SW 1271 (cell line): ENCODE results near the gene PLCB4.

Experiments used
- DNase-seq, 2 experiments: peaks; one replicate each; lab custom pipeline; 2025; lab: John Stamatoyannopoulos, UW

PLCB4 gene

DNA sequence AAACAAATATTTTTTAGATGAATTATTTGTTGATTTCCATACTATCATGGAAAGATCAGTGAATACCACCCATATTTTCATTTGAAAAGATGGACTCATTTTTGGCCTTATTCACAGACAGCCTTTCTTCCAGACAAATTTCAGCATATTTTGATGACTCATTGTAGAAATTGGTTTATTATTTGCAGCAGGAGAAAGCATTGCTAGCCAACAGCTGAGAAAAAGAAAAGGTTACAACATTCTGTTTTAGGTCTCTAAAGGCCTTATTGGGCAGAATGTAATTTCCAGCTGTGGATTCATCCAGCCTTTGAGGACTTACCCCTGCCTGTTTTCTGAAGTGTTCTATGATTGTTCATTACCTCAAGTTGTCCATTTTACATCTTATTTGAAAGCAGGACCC, 201.9 kb downstream of the PLCB4 start:
- DNase-seq: no peak

- no peak for DNase-seq
Measured at GRCh38 chr20:9276966-9277468, 208.1 kb downstream of the PLCB4 start.

DNA sequence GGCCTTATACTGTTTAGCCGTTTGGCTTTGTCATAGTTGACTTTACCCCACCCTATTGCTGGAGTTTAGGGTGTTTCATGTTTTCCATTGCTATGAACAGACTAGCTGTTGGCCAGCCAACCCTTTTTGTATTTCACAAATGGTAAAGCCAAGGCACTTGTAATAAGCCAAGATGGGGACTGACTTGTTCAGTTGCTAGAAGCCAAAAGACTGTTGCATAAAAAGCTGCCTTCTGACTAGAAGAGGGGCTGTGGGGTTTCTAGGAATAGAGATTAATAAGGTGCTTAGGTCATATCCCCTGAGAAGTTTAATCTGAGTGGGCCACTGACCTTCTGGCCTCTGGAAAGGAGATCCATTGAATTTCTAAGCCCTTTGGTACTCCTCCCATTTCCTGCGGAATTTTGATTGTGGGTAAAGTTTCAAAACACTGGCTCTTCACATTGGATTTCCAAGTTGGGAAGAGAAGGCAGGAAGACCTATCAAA, 211.1 kb downstream of the PLCB4 start:
- no peak for DNase-seq

DNA sequence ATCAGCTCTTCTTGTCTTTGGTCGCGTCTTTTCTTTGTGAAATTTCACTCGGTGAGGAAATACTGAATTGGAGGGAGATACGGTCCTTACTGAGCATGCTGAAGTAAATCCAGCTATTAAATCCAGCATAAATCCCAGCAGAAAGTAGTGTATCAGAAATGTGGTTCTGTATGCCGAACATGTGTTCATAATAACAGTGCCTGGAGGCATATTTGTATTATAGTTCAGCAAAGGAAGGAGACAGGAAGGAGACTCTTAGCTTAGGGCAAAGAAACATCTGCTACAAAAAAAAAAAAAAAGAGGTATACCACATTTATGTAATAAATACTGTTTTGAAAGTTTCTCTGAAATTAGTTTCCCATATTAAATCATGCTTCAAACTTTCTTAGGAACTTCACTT, 211.8 kb downstream of the PLCB4 start:
- DNase-seq: no peak

DNA sequence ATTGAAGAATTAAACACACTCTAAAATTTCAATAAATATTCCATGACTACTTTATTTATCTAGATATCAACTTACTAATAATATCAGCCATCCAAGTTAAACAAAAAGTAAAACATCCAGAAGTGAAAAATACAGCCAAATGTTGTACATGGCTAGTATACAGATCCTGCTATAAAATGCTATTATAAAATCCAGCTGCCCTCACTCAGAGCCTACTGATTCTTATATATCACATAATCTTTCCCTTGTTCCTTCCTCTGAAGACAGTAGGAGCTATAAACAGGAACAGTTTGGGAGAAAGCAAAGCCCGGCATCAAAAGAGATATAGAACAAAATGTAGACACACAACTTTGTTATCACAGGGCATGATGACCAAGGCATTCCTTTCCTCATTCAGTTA, 212.9 kb downstream of the PLCB4 start:
- no peak for DNase-seq

DNA sequence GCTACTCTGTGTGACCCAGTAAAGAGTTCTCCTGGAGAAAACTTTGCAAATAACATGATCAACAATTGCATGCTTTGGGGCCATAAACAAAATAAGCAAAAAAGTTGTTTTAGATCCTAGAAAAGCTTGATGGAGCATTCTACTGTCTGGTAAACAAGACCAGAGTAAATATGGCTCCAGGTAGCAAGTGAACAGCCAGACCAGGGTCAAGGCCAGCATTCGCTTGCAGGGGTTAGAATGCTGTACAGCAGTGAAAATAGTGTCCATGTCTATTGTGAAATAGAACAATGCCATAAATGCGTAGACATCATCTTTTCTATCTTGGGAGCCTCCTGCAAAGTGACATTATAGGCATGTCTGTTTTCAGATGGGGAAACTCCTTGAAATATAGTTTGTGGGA, 216.7 kb downstream of the PLCB4 start:
- no peak for DNase-seq

DNA sequence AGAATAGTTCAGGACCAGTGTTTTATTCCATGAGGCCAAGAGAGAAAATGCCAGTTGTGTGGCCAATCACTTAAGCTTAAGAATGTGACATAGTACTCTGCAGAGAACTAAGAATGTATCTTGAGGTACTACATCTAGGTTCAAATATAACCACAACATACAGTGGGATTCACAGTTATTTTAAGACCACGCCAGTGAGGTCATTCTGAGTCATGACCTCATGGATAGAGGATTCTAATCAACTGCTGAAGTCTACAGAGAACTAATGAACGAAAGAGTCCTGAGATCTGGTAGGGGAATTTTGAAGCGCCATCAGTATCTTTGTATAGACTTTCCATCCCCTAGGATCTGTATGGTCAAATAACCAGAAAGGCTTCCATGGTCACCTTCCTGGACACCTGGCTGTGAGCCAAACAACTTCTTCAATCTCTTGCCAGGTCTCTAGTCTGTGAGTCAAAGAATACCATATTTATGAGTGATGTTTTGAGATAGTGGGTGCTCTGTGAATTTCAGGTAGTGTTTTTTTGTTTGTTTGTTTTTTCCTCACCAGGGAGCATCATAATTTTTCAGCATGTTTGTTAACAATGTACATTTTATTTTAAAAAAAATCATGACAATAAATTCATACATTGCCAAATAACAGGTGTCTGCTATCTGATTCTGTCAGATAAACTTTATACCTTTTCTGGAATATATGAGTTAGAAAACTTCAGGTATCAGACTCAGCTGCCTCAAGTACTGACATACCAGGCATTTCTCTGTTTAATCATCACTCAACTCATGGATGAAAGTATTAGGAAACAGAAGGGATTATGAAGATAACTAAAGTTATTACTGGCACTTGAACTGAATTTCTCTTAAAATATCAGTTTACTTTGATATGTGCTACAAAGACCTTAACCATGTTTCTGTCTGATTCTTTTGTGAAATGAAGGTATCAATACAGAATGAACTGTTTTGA, 217.9 kb downstream of the PLCB4 start:
- DNase-seq: no peak

GRCh38 chr20:9287826-9288225, 218.9 kb downstream of the PLCB4 start:
- DNase-seq: no peak

DNA sequence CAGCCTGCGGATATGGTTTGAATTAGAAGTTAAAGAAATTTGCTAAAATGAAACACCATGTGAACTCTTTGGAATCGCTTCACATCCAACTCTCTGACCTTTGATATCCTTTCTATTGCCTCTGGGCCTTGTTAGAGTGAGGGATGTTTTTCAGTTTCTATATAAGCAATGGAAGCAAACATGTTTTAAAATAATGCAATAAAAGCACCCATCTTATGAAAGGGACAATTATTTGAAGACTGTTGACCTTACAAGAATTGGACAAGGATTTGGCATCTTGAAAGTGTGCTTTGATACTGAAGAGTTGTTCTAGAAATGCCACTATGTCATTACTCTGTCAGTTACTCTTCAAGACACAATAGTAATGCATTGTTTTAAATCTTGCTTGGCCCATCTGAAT, 221.4 kb downstream of the PLCB4 start:
- no peak for DNase-seq

DNA sequence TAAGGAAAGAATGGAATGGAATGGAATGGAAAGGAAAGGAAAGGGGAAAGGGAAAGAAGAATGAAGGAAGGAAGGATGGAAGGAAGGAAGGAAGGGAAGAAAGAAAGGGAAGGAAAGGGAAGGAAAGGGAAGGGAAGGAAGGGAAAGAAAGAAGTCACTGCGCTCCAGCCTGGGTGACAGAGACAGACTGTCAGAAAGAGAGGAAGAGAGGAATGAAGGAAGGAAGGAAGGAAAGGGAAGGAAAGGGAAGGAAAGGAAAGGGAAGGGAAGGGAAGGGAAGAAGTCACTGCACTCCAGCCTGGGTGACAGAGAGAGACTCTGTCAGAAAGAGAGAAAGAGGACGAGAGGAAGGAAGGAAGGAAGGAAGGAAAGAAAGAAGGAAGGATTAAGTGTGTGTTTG, 224.3 kb downstream of the PLCB4 start:
- no peak for DNase-seq

GRCh38 chr20:9294041-9294440, 225.2 kb downstream of the PLCB4 start:
- no peak for DNase-seq

DNA sequence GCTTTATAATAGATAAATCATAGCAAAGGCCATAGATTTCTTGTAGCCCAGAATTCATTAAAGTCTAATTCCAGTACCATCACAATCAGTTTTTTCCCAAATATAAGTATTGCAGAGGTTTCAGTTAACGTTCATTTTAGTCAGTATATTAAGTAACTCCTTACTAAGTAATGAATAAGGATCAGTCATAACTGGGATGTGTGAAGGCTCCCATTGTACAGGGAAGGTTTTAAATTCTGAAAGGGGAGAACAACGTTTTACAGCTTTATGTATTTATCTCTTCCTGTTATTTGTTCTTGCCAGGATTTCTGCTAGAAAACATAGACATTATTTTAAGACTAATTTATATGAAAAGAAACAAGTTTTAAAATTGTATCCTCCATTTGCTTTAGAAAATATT, 230.0 kb downstream of the PLCB4 start:
- no peak for DNase-seq

GRCh38 chr20:9300080-9300479, 231.2 kb downstream of the PLCB4 start:
- no peak for DNase-seq

- DNase-seq: no peak
Measured at GRCh38 chr20:9300534-9300933, 231.6 kb downstream of the PLCB4 start.

- no peak for DNase-seq
Measured at GRCh38 chr20:9301129-9302090, 232.5 kb downstream of the PLCB4 start.

- no peak for DNase-seq
Measured at GRCh38 chr20:9302091-9302462, 233.2 kb downstream of the PLCB4 start.

DNA sequence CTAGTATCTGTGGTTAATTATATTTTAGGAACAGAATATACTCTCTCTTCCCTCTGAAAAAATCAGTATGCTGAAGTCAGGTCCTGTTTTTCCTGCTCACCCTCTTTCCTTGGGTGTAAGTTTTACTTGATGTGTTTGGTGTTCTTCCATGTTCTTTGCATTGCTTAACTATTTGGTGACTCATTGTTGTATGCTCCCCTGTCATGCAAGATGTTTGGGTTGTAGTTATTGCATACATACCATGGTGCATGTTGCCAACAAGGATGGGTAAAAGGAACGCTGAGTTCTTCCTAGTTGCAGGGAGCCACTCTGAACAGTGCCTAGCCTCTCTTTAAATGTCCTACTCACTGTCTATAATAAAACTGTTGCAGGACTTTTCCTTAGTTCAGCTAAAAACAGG, 237.6 kb downstream of the PLCB4 start:
- DNase-seq: no peak

DNA sequence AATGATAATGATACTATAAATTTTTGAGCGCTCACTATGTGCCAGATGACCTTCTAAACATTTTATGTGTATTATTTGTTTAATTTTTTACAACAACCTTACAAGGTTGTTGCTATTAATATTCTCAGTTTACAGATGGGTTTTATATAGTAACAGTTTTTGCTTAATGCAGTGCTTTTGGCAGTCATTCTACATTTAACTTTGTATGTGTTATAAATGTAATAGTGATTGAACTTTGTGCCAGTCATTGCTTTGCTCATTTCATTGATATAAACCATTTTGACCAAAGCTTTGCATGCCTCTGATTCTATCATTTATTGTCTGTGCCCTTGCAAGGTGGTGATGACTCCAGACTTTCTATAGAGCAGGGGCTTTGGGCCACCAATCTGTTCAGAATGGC, 239.2 kb downstream of the PLCB4 start:
- no peak for DNase-seq

DNA sequence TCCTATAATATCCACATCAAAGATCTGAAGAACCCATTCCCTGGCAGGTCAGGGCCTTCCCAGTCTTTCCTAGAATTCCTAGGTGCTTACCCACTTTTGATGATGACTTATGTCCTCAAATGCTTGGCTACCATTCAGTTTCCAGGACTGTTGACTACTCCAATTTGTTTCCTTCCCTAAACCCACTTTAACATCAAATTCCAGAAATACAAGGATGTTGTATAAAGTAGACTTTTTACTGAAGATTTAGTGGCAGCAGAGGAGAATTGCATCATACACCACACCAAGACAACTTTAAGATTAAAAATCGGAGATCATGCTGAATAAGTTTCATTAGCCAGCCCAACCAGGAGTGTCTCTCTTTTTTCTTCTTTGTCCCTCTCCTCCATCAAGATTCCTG, 242.2 kb downstream of the PLCB4 start:
- DNase-seq: no peak

DNA sequence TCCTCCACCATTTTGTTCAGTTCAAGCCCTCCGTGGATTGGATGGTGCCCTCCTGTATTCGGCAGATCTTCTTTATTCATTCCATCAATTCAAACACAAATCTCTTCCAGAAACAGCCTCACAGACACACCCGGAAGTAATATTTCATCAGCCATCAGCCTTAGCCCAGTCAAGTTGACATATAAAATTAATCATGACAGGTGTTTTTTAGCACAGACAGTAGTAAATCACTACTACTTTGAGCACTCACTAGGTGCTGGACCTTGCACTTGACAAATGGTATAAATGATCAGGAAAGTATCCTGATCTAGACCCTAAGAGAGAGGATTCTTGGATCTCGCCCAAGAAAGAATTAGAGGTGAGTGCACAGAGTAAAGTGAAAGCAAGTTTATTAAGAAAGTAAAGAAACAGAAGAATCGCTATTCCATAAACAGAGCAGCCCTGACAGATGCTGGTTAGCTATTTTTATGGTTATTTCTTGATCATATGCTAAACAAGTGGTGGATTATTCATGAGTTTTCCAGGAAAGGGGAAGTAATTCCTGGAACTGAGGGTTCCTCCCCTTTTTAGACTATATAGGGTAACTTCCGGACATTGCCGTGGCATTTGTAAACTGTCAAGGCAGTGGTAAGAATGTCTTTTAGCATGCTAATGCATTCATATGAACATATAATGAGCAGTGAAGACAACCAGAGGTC, 250.9 kb downstream of the PLCB4 start:
- DNase-seq: no peak

DNA sequence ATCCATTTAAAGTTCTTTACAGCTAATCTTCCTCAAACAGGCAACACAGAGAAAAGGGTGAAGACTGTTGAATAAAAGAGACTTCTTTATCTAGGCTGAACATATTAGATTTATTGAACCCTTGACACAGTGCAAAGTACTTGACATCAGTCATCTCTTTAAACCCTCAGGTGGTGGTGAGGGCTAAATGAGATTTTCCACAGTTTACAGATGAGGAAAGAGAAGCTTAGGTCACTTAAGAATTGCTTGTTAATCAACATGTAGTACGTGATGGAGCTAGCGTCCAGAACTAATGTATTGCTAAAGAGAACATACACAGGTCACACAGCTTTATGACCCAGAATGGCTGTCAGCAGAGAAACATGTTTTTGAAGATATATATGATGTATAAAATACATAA, 252.1 kb downstream of the PLCB4 start:
- DNase-seq: no peak

DNA sequence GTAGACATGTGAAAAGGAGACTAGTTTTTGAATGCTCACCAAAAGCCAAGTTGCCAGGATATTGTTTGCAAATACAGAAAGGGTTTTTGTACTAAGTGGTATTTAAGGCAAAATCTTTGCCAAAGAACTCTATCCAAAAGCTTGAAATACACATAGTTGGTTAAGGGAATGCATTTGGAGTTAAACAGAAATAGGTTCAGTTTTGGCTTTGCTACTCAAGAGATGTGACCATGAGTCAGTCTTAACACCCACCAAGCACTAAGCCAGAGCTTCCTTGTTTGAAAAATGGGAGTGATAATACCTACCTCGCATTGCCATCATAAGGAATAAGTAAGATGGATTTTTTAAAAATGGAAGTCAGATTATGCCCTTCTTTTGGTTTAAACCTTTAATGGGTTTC, 253.8 kb downstream of the PLCB4 start:
- no peak for DNase-seq
